HG03378 (cell line): Measurements from ENCODE around the gene GSAP.
A peak's percentile ranks its signal among the peaks of the same experiment; 100 is the strongest.

Experiments used
- ATAC-seq: cut with Tn5 transposase; IDR thresholded peaks from one replicate; pipeline ENCODE4 v1.9.1; 2021; ENCODE audit warnings: mild to moderate bottlenecking, moderate library complexity; ENCODE audit not compliant: unreplicated experiment

The GSAP gene

GRCh38 chr7:77438131-77438530, 22.0 kb upstream of the GSAP start:
- no peak for ATAC-seq

- no peak for ATAC-seq
Observed at GRCh38 chr7:77434570-77435275, 18.6 kb upstream of the GSAP start.

- ATAC-seq = no peak
Observed at GRCh38 chr7:77433901-77434300, 17.8 kb upstream of the GSAP start.

GRCh38 chr7:77430927-77431326, 14.8 kb upstream of the GSAP start:
- ATAC-seq = no peak

GRCh38 chr7:77428777-77429231, 12.7 kb upstream of the GSAP start:
- no peak for ATAC-seq

GRCh38 chr7:77427996-77428603, 12.0 kb upstream of the GSAP start:
- ATAC-seq = no peak

- ATAC-seq = no peak
Observed at GRCh38 chr7:77426521-77427051, 10.4 kb upstream of the GSAP start.

- peak; percentile 54 for ATAC-seq
Observed at GRCh38 chr7:77426052-77426404, 9.9 kb upstream of the GSAP start.

GRCh38 chr7:77425101-77426051, 9.2 kb upstream of the GSAP start:
- no peak for ATAC-seq

GRCh38 chr7:77422500-77422899, 6.4 kb upstream of the GSAP start:
- ATAC-seq = no peak

- ATAC-seq = no peak
Observed at GRCh38 chr7:77420986-77421672, 5.0 kb upstream of the GSAP start.

GRCh38 chr7:77420438-77420837, 4.3 kb upstream of the GSAP start:
- no peak for ATAC-seq

- ATAC-seq = no peak
Observed at GRCh38 chr7:77419102-77419501, 3.0 kb upstream of the GSAP start.

GRCh38 chr7:77417801-77418200, 1.7 kb upstream of the GSAP start:
- no peak for ATAC-seq

GRCh38 chr7:77416621-77417371, 647 bp upstream of the GSAP start:
- peak; percentile 33 for ATAC-seq

GRCh38 chr7:77415476-77415822, 700 bp downstream of the GSAP start:
- peak; percentile 26 for ATAC-seq

- no peak for ATAC-seq
Observed at GRCh38 chr7:77413861-77414424, 2.2 kb downstream of the GSAP start.

- no peak for ATAC-seq
Observed at GRCh38 chr7:77413128-77413527, 3.0 kb downstream of the GSAP start.

GRCh38 chr7:77409739-77410547, 6.2 kb downstream of the GSAP start:
- no peak for ATAC-seq
